ENCODE results near the gene STARD3. TPM values are rescaled to one million over a fixed set of nuclear protein-coding genes. Genes with fewer than 3 reads are reported as not detected.

The STARD3 gene
- total RNA-seq, 1 experiment from 2014 or later = 46.0 TPM

DNA sequence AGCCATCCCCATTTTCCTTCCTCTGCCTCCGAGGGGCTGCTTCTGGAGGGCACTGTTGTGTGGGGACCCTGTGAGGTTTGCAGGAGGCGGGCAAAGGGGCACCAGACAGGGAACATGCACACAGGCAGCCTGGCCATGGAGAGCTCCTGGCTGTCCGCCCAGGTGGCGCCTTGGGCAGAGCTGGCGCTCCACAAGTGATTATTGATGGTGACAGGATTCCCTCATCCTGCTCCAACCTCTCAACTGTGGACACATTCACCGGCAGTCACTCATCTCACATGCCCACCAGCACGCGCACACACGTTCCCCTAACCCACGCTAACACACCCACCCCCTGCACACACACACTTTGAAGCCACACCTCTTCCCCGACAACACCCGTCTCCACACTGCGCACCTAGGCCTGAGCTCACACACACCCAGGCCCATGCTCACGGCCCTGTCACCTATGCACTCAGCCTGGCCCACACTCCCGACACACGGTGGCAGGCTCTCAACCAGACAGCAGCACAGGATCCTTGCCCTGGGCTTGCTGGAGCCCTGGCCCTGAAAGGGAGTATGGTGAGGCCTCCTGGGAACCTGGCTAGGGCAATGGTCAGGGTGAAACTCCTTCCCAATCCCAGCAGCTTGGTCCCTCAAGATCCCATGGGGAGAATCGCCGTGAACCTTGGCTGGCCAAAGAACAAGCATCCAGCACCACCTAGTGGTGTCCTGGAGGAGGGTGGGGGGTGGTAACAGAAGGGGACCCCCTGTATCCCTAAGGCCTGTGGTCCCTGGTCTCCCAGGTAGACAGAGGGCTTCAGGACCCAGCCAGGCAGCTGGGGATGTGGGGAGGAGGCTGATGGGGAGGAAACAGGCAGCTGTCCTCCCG lies 34.9 kb downstream of the STARD3 start:
- DNase-seq (ENCODE audit: low read depth) = peak; percentile 40

DNA sequence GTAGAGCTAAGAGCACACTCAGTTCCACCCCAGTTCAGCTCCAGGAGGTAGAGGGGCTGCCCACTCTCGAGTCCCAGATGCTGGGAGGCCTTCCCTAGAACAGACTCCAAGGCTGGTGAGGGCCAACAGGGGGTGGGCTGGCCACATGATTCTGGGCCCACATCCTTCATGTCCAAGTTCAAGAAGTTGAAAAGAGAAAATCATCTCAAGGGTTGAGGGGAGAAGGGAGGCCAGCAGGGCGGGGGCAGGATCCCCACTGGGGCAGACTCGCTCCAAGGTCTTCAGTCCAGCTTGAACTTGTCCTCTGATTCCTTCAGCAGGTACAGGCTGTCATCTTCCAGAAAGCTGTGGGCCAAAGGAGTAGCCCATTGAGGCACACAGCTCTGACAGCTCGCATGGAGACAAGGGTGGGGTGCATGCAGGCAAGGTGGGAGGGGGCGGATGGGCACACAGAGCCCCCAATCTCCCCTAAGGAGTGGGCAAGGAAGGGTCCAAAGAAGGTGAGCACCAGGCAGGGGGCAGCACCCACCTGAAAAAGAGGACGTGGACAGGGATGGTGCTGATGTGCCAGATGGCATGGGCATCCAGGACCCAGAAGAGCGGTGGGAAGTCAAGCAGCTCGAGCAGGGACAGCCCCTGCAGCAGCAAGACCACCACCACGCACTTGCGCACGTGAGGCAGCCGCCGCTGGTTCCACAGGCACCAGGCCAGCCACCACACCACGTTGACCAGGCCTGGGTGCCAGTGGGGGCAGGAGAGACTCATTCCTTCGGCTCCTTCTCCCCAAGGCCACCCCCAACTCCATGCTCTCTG lies 35.8 kb downstream of the STARD3 start:
- no peak for DNase-seq (ENCODE audit: low read depth)

DNA sequence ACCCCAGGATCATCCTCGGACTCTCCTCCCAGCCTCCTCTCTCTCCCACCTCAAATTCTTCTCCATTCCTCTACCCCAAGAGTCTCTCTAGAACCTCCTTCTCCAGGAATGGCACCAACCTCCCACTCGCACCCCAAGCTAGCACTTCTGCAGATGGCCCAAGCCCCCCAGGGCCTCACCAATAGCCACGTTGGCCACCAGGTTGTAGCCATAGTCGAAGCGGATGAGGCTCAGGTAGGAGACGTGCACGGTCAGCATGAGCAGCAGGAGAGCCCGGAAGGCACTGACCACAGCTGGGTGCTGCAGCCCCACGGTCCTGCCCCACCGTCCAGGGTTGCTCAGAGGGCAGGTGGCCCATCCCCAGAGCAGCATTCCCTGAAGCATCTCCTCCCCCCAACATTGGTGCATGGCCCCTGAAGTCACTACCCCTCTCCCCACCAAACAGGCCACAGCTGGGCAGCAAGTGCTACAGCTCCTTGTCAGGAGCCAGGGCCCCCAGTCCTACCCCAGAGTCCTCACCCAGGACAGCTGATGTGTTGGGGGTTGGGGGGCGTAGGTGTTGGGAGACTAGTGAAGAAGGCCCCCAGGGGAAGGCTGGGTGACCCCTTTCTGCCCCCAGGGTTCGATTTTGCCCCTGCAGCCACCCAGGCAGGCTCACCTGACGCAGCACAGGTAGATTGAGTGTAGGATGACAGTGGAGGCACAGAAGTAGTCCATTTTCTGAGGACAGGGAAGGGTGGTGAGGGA lies 36.6 kb downstream of the STARD3 start:
- DNase-seq (ENCODE audit: low read depth) = no peak

DNA sequence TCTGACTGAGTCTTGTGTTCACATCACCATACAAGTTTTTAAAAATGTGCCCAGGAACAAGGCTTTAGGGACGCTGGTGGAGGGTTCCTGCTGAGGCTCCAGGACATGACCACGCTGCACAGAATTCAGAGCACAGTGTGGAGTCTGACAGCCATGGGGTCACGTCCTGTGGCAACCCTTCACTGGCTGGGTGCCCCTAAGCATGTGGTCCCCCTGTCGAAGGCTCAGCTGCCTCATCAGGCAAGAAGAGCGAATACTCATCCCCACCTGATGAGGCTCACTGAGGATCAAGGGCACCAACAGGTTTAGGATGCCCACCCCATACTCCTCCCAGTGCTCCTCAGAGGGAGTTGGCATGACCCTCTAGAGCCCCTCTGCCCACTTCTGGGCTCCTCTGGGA lies 37.2 kb downstream of the STARD3 start:
- DNase-seq (ENCODE audit: low read depth) = no peak

DNA sequence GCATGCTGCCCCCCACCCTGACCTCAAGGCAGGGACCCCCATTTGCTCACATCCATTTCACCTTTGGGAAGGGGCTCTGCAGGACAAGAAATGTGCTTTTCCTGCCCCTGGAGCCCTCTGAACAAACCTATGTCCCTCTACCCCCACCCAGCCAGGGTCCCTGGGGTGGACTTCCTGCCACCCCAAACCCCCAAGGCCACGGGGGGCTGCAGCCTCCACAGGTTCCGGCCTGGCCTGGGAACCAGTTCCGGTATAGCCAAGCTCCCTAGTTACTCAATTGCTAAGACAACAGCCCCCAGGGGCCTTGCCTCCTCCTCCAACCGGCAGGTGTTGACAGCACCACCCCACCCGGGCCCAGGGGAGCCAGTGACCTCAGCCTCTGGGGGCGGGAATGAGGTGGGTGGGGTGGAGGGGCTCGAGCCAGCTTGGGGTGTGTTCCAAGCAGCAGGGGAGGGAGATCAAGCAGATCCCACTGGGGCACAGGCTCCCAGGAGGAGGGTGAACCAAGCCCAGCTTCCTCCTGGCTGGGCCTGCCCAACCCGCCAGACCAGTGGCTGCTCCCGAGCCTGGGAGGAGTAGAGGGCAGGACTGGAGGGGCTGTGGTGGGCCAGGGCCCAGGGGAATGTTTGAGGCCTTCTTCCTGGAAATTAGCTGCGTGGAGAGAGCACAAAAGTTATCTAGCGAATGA lies 37.9 kb downstream of the STARD3 start:
- DNase-seq (ENCODE audit: low read depth) = no peak

DNA sequence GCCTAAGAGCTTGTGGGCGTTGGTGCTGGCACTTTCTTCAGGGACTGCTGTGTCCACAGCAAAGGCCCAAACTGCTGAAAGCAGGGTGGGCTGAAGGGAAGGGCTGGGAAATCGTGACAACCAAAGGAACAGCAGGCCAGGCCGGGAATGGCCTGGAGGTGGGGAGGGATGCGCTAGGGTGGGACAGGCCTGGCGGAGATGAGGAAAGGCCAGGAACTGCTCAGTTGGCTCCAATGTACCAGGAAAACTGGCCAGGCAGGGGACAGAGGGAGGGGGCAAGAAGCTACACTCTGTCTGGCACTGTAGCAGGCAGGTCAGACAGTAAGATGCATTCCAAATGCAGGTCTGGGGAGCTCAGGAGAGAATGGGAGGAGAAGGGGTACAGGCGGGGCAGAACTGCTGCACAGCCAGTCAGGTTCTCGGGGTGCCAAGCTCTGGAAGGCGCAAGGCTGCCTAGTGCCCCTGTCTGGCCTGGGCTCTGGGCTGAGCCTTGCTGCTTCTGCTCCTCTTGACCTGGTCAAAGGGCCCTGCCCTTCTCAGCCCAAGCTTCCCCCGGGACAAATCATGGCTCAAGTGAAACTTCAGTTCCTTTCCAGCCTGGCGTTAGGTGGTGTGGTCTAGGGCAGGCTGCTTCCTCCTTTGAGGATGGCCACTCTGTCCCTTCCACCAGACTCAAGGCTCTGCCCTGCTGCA lies 38.6 kb downstream of the STARD3 start:
- DNase-seq (ENCODE audit: low read depth) = no peak

DNA sequence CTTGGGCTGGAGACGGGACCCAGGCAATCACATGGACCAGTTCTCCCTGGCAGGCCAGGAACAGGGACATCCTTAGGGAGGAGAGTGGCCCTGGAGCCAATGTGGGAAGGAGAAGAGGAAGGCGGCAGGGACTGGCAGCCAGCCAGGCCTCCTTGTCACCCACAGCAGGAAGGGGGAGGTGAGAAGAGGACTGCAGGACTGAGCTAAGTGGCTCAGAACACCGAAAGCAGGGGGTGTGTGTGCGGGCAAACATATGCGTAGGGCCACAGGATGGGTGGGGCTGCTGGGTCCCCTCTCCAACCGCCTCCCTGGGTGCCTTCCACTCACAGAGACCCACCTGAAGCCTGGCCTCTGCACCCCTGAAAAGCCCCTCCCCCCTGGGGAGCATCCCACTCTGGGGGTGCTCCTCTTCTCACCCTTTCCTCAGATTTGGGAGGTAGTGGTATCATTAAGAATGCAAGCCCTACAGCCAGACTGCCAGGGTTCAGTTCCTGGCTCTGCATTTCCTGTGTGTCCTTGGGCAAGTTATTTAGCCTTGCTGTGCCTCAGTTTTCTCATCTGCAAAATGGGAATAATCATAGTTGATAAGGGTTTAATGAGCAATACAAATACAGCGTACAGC lies 39.4 kb downstream of the STARD3 start:
- no peak for DNase-seq (ENCODE audit: low read depth)

DNA sequence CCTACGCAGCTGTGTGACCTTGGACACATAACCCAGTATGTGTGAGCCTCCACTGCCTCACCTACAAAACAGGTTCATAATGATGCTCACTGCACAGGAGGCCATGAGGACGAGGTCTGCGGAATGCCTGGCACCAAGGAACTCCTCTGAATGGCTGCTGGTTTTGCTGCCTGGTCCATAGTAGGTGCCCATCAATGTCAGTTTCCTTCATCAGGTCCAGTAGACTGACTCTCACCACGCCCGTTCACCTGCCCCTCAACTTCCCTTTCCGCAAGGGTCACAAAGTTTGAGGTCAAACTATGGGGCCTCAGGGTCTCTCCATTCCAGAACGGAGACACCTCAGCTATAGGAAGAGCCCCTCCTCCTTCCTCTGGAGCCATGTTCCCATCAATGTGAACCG lies 40.1 kb downstream of the STARD3 start:
- no peak for DNase-seq (ENCODE audit: low read depth)

DNA sequence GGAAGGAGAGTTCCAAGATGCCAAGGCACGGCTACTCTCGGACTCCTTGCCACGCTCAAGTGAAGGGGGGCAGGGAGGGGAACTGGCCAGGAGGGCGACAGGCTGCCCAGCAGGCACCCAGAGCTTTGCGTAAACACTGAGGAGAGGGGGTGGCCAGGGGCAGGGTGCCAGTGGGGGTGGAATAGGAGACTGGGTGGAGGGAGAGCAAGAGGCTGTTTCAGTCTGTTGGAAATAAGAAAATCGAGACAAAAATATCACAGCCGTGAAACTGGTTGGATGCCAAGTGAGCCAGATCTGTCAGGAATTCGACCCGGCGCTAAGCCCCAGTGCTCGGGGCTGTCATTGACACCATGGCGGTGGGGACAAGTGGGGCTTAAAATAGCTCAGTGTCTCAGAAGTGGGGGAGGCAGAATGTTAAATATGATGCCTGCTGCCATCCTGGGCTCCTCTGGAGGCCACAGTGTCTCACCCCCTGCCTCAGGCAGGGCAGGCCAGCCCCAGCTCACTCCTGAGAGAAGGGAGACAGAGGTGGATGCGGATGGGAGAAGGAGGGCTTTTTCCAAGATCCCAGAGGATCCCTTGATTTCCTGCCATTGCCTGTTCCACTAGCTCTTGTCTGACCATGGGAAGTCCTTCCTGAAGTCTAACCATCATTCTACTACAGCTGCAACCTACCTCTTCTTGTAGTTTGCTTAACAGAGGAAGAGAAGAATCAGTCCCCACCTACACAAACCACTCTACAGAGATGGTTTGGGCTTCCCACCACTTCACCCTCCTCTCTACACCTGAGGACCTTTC lies 40.8 kb downstream of the STARD3 start:
- no peak for DNase-seq (ENCODE audit: low read depth)

DNA sequence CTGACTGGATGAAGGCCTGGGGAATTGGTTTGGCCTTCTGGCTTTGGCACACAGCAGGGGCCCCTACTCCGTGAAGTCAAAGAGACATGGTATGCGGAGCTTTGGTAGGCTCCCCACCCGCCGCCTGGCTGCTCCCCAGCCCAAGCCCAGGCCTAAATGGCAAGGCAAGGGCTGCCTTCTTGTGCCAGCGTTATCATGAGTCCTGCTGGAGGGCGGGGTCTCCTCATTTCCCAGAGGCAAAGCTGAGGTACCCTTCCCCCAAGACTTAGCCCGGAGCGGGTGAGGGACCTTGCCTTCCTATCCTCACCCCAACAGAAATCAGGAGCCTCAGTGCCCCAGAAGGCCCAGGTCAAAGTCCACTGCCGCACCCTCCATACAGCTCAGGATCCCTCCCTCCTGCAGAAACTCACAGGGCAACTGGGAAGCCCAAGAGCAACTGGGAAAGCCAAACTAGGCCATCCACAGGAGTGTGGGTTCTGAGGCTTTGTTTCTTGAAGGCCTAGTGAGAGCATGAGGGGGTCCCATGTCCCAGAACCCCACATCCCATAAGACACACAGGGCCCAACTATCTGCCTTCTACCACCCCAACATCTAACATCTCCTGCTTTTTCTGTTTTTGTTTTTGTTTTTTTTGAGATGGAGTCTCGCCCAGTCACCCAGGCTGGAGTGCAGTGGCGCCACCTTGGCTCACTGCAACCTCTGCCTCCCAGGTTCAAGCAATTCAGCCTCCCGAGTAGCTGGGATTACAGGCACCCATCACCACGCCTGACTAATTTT lies 41.6 kb downstream of the STARD3 start:
- no peak for DNase-seq (ENCODE audit: low read depth)

DNA sequence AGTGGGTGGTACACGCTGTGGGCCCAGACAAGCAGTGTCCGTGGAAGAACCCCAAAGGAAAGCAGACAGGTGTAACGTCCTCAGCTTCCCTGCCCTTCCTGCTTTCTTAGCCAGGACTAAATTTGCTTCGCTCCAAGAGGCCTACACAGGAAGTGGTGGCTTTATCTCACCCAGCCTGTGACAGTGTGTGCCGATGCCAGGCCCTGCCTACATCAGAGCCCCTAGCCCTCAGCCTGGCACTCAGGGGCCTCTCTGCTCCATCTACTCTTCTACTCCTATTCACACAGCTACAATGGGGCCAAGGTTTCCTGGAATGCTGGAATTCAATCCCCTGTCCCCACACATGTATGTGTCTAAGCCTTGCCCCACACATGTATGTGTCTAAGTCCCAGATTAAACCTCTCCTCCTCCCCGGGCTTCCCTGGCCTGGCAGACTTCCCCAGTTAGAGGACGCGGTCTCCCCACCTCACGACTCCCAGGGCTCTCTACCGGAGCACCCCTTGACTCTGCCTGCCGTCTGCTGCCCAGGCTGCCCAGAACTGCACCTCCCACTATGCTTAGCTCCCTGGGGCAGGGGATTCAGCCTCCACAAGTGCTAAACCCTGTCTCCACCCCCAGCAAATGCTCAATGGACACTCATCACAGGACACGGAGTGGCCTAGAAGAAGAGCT lies 42.7 kb downstream of the STARD3 start:
- no peak for DNase-seq (ENCODE audit: low read depth)

DNA sequence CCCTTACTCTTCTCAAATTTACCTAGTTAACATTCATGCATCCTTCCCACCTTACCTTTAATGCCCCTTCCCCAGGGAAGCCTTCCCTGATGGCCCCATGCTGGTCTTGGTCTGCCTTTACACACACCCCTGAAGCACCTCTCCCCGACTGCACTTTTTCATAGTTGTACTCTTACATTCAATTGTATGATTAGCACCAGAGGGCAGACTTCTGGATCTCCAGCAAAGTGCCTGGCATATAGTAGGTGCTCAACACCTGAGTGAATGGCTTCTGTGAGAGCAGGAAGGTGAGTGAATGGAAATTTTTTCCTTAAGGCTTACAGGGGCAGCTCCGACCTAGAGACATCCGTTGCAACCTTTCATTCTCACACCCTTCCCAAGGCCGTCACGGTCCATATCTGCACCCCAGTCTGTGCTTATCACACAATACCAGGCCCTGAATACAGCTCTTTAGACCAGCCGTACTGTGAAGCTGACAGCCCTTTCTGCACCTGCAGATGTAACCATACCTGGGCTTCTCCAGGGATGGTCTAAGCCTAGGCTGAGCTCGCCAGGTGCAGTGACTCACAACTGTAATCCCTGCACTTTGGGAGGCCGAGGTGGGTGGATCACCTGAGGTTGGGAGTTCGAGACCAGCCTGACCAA lies 46.5 kb downstream of the STARD3 start:
- DNase-seq (ENCODE audit: low read depth) = no peak

DNA sequence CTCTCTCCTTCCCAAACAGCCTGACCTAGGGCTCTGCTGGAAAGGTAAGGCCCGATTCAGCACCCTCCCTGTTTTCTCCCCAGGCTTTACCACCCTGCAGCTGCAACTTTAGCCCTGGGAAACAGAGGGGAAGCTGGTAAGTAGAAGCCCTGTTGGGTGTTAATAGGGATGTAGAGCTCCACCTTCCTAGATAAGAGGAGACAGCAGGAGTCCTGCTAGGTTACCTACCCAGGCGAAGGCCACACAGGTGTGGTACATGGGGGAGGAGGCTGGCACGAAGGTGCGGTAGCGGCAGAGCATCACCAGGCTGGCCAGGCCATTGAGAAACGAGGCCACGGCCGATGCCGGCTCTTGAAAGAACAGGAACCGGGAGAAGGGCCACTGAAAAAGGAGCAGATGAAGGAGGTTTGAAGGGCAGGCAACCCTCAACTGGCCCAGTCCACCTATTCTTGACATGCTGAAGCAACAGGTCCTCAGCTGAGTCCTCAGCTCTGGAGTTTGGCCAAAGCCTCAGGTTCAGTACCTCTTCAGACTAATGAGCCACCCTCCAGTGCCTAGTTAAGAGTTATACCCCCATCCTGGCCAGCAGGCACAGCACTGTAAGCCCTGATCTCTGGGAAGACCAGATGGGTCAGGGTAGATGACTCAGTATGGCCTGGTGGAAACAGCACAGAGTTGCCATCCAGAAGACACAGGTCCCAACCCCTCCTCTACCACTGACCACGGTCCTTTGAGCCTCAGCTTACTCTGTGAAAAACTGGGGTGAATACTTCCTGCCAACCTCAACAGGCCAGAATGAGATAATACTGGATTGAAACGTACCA lies 47.6 kb downstream of the STARD3 start:
- no peak for DNase-seq (ENCODE audit: low read depth)

DNA sequence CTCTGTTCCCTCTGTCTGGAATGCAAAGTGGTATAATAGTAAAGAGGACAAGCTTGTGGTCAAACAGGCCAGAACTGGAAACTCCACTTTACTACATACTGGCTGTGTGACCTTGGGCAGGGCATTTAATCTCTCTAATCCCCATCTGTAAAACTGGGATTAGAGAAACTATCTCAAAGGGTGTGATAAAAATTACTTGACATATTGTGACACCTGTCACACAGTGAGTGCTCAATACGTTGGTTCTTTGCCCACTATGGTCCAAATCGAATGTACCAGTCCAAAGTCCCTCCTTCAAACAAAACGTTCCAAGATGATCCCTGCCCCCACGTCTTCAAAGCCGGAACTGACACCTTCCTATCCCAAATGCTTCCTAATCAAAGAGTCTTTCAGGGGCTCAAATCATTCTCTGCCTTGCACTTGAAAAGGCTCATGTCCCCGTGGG lies 50.2 kb downstream of the STARD3 start:
- DNase-seq (ENCODE audit: low read depth) = no peak

DNA sequence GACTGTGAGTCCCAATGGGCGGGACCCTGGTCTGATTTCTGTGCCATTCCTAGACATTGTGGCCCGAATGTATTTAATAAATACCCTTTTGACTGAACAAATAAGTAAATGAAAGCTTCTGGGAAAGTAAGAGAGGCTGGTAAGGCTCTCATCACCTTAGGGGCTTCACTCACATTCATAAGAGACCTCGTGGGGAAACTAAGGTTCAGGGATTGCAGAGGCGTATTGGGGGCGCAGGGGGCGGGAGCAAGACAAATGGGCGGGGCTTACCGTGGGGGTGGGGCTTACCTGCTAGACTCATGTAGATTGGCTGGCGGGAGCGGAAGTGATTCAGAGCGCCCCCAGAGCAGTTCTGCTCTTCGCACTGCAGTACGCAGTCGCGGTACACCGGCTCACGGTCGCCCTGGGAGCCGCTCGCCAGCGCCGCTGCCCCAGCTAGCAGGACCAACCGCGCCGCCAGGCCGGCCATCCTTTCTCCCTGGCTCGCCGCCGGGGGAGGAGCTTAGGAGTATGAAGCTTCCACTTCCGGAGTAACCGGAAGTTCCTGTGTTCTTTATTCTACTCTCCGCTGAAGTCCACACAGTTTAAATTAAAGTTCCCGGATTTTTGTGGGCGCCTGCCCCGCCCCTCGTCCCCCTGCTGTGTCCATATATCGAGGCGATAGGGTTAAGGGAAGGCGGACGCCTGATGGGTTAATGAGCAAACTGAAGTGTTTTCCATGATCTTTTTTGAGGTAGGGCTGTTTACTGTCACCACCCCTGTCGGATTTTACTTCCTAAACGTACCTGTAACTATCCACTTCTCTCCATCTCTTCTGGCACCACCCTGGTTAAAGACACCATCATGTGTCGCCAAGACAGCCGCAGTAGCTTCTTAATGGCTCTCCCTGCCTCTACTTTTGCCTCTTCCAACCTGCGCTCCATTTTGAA lies 50.9 kb downstream of the STARD3 start, which contains the start of gene PGAP3:
Gene PGAP3, minus strand, starts transcription at position 512 of the 929 bp plus-strand sequence. Its CDS starts 43 bp downstream, at position 469.
- peak; percentile 92 for DNase-seq (ENCODE audit: low read depth)
